Nucleus accumbens (tissue), 56 donors: ENCODE results near the gene C3orf80.
"Not testable (repeated sequence)": the region's sequence is repeated elsewhere in the genome, so short reads cannot be mapped to it uniquely, and the experiment has no call there.

Experiments
- DNase-seq, 56 donors: peaks; one replicate each; lab custom pipeline; 2025; lab: John Stamatoyannopoulos, UW

C3orf80 gene

GRCh38 chr3:160210341-160210740 is 14.9 kb upstream of the C3orf80 start:
- DNase-seq: no peak

- no peak for DNase-seq
Measured at GRCh38 chr3:160210799-160211221, 14.4 kb upstream of the C3orf80 start.

GRCh38 chr3:160213191-160213590 is 12.0 kb upstream of the C3orf80 start:
- no peak for DNase-seq

- DNase-seq: no peak
Measured at GRCh38 chr3:160217675-160218074, 7.5 kb upstream of the C3orf80 start.

GRCh38 chr3:160218136-160218535 is 7.1 kb upstream of the C3orf80 start:
- DNase-seq: no peak

GRCh38 chr3:160220038-160220437 is 5.2 kb upstream of the C3orf80 start:
- DNase-seq: no peak

GRCh38 chr3:160221019-160221418 is 4.2 kb upstream of the C3orf80 start:
- no peak for DNase-seq

GRCh38 chr3:160224256-160224655 is 966 bp upstream of the C3orf80 start:
- DNase-seq: no peak

- peak in 2 of 56 donors; percentile 37 to 55 for DNase-seq
Measured at GRCh38 chr3:160224811-160225175, 429 bp upstream of the C3orf80 start.

- DNase-seq: no peak
Measured at GRCh38 chr3:160226026-160226907, 1.0 kb downstream of the C3orf80 start.

GRCh38 chr3:160227419-160227818 is 2.2 kb downstream of the C3orf80 start:
- no peak for DNase-seq

- DNase-seq: no peak
Measured at GRCh38 chr3:160232014-160232413, 6.8 kb downstream of the C3orf80 start.

GRCh38 chr3:160240719-160241118 is 15.5 kb downstream of the C3orf80 start:
- DNase-seq: not testable (repeated sequence)

GRCh38 chr3:160245261-160245800 is 20.1 kb downstream of the C3orf80 start:
- DNase-seq: no peak

- DNase-seq: no peak
Measured at GRCh38 chr3:160247766-160248165, 22.5 kb downstream of the C3orf80 start.

- no peak for DNase-seq
Measured at GRCh38 chr3:160253298-160253697, 28.1 kb downstream of the C3orf80 start.

GRCh38 chr3:160257606-160258005 is 32.4 kb downstream of the C3orf80 start:
- DNase-seq: no peak

GRCh38 chr3:160259589-160259988 is 34.4 kb downstream of the C3orf80 start:
- DNase-seq: no peak

GRCh38 chr3:160260587-160261270 is 35.5 kb downstream of the C3orf80 start:
- DNase-seq: no peak

- no peak for DNase-seq
Measured at GRCh38 chr3:160265088-160265487, 39.9 kb downstream of the C3orf80 start.
